A549 (cell line): ENCODE measurements around the gene MMP11.

Experiments used
- MAX ChIP-seq: IDR thresholded peaks from 2 replicates; pipeline ENCODE4 v1.6.1; 2012
- TP53 ChIP-seq: fragments of 250-450 bp; sonication (Bioruptor Pico); IDR thresholded peaks from 2 replicates; pipeline ENCODE4 v1.5.0; 2021; ENCODE audit warnings: mild to moderate bottlenecking, moderate library complexity

GRCh38 chr22:23826510-23827350 is 54.1 kb downstream of the MMP11 start:
- TF ChIP-seq TP53 (CRISPR knock-in tag) (no peak), MAX (no peak)
